OCI-LY1 (cell line): Measurements from ENCODE around the gene TNFAIP8L2.
A peak's percentile ranks its signal among the peaks of the same experiment; 100 is the strongest.

Experiments used
- H2AFZ ChIP-seq: fragments of 200-600 bp; sonication (generic), shearing (Covaris generic); 2 replicates; pipeline ENCODE4 v1.6.0; 2014; ENCODE audit warnings: antibody characterized with exemption, mild to moderate bottlenecking, low read length
- H3F3A ChIP-seq: fragments of 200-600 bp; sonication (generic), shearing (Covaris generic); 2 replicates; pipeline ENCODE4 v1.6.0; 2014; ENCODE audit warnings: mild to moderate bottlenecking, antibody characterized with exemption, low read length, moderate library complexity; ENCODE audit not compliant: insufficient read depth
- H3K27ac ChIP-seq: fragments of 200-600 bp; sonication (generic); 2 replicates; pipeline ENCODE4 v1.5.1; 2014; ENCODE audit warnings: low read length, mixed run types, mild to moderate bottlenecking, low read depth; ENCODE audit not compliant: poor library complexity, severe bottlenecking
- H3K27me3 ChIP-seq: fragments of 200-600 bp; sonication (generic); 2 replicates; pipeline ENCODE4 v1.6.0; 2014; ENCODE audit warnings: antibody characterized with exemption, mild to moderate bottlenecking, low read length, moderate library complexity; ENCODE audit not compliant: insufficient read depth
- H3K36me3 ChIP-seq: fragments of 200-600 bp; sonication (generic); 2 replicates; pipeline ENCODE4 v1.6.1; 2014; ENCODE audit warnings: mild to moderate bottlenecking, antibody characterized with exemption, low read length, moderate library complexity, mixed read lengths; ENCODE audit not compliant: insufficient read depth
- H3K4me1 ChIP-seq: fragments of 200-600 bp; sonication (generic); 2 replicates; pipeline ENCODE4 v1.5.1; 2014; ENCODE audit warnings: mild to moderate bottlenecking, low read length, moderate library complexity; ENCODE audit not compliant: insufficient read depth, severe bottlenecking
- H3K4me2 ChIP-seq: fragments of 200-600 bp; sonication (generic), shearing (Covaris generic); 2 replicates; pipeline ENCODE4 v1.6.1; 2014; ENCODE audit warnings: low read length
- H3K4me3 ChIP-seq: fragments of 200-600 bp; sonication (generic); 2 replicates; pipeline ENCODE4 v1.5.1; 2014; ENCODE audit warnings: low read length, low read depth, mild to moderate bottlenecking, mixed read lengths; ENCODE audit not compliant: poor library complexity, severe bottlenecking
- H3K79me2 ChIP-seq: fragments of 200-600 bp; shearing (Covaris generic); 2 replicates; pipeline ENCODE4 v1.6.1; 2016; ENCODE audit warnings: mixed run types, low read length, mixed read lengths; ENCODE audit not compliant: insufficient read depth
- H3K9ac ChIP-seq: fragments of 200-600 bp; sonication (generic), shearing (Covaris generic); 2 replicates; pipeline ENCODE4 v1.6.1; 2014; ENCODE audit warnings: mild to moderate bottlenecking, low read length, mixed read lengths
- H3K9me2 ChIP-seq: fragments of 200-600 bp; sonication (generic), shearing (Covaris generic); 2 replicates; pipeline ENCODE4 v1.6.1; 2014; ENCODE audit warnings: low read depth, mild to moderate bottlenecking, low read length, mixed read lengths
- H3K9me3 ChIP-seq: fragments of 200-600 bp; shearing (Covaris generic); 2 replicates; pipeline ENCODE4 v1.6.1; 2014; ENCODE audit warnings: low read length, mixed read lengths
- H4K20me1 ChIP-seq: fragments of 200-600 bp; sonication (generic), shearing (Covaris generic); 2 replicates; pipeline ENCODE4 v1.6.0; 2016; ENCODE audit warnings: mild to moderate bottlenecking, low read length; ENCODE audit not compliant: insufficient read depth
- CTCF ChIP-seq: fragments of 200-600 bp; sonication (generic), shearing (Covaris generic); IDR thresholded peaks from 2 replicates; pipeline ENCODE4 v1.5.1; 2017; ENCODE audit warnings: mild to moderate bottlenecking, antibody characterized with exemption, low read length, moderate library complexity, mixed read lengths
- EZH2 ChIP-seq: fragments of 200-600 bp; sonication (generic), shearing (Covaris generic); IDR thresholded peaks from 2 replicates; pipeline ENCODE4 v1.8.0; 2017; ENCODE audit warnings: borderline replicate concordance, mixed run types, mild to moderate bottlenecking, antibody characterized with exemption, low read length, moderate library complexity, mixed read lengths

The TNFAIP8L2 gene

GRCh38 chr1:151164732-151165280 is 8.4 kb downstream of the TNFAIP8L2 start:
- Histone ChIP-seq H3K27me3 (no peaks in the 10 kb centered on the region), H3K4me2 (peak overlapping the region; percentile 80), H3K4me3 (peak overlapping the region; percentile 76), H3K79me2 (no peaks in the 10 kb centered on the region; the same call in 1 of the 2 replicates), H3K27ac (no peak overlapping the region), H4K20me1 (no peaks in the 10 kb centered on the region), H3K9me3 (no peaks in the 10 kb centered on the region), H3K4me1 (peaks cover 27% of the 10 kb centered on the region), H3K9ac (peak overlapping the region; percentile 82), H3F3A (no peaks in the 10 kb centered on the region), H2AFZ (no peak overlapping the region), H3K36me3 (peaks cover 19% of the 10 kb centered on the region; the same call in 1 of the 2 replicates), H3K9me2 (no peaks in the 10 kb centered on the region)
- no peak for TF ChIP-seq CTCF
- no peak for TF ChIP-seq EZH2

GRCh38 chr1:151165281-151165737 is 8.9 kb downstream of the TNFAIP8L2 start:
- Histone ChIP-seq H3K9me2 (no peaks in the 10 kb centered on the region), H3K4me2 (peak overlapping the region; percentile 80), H3K27ac (no peak overlapping the region), H4K20me1 (no peaks in the 10 kb centered on the region), H3K9me3 (no peaks in the 10 kb centered on the region), H3K4me1 (peaks cover 27% of the 10 kb centered on the region), H3F3A (no peaks in the 10 kb centered on the region), H3K36me3 (peaks cover 23% of the 10 kb centered on the region; the same call in 1 of the 2 replicates), H3K9ac (peak overlapping the region; percentile 82), H3K4me3 (peak overlapping the region; percentile 76), H3K79me2 (no peaks in the 10 kb centered on the region; the same call in 1 of the 2 replicates), H3K27me3 (no peaks in the 10 kb centered on the region), H2AFZ (peak overlapping the region; percentile 50; the same call in 1 of the 2 replicates)
- no peak for TF ChIP-seq CTCF
- no peak for TF ChIP-seq EZH2

- Histone ChIP-seq H3K4me1 (peaks cover 27% of the 10 kb centered on the region), H3K36me3 (peaks cover 23% of the 10 kb centered on the region; the same call in 1 of the 2 replicates), H3K4me3 (peak within 1 kb of the TSS; percentile 76), H3K27ac (peak within 1 kb of the TSS; percentile 10), H3F3A (no peaks in the 10 kb centered on the region), H3K9ac (peak within 1 kb of the TSS; percentile 82), H4K20me1 (no peaks in the 10 kb centered on the region), H3K4me2 (peak within 1 kb of the TSS; percentile 80), H2AFZ (peak within 1 kb of the TSS; percentile 50; the same call in 1 of the 2 replicates), H3K79me2 (no peaks in the 10 kb centered on the region; the same call in 1 of the 2 replicates), H3K27me3 (no peaks in the 10 kb centered on the region), H3K9me2 (no peaks in the 10 kb centered on the region), H3K9me3 (no peaks in the 10 kb centered on the region)
- TF ChIP-seq CTCF (no peak), EZH2 (no peak)
These were observed 9.5 kb downstream of the TNFAIP8L2 start, which contains the start of the genes LYSMD1 and SCNM1 for GRCh38 chr1:151165738-151166504. TSS of gene LYSMD1 (minus strand) at chr1:151165902. CDS start at chr1:151165258, 644 bp downstream. TSS of gene SCNM1 (plus strand) at chr1:151166144. CDS start at chr1:151166153, 9 bp downstream.
